OCI-LY1 (cell line): ENCODE data around the gene TMPRSS11D.

Source experiments
- H2AFZ ChIP-seq: fragments of 200-600 bp; sonication (generic), shearing (Covaris generic); 2 replicates; pipeline ENCODE4 v1.6.0; 2014; ENCODE audit warnings: antibody characterized with exemption, mild to moderate bottlenecking, low read length
- H3F3A ChIP-seq: fragments of 200-600 bp; sonication (generic), shearing (Covaris generic); 2 replicates; pipeline ENCODE4 v1.6.0; 2014; ENCODE audit warnings: mild to moderate bottlenecking, antibody characterized with exemption, low read length, moderate library complexity; ENCODE audit not compliant: insufficient read depth
- H3K27ac ChIP-seq: fragments of 200-600 bp; sonication (generic); 2 replicates; pipeline ENCODE4 v1.5.1; 2014; ENCODE audit warnings: low read length, mixed run types, mild to moderate bottlenecking, low read depth; ENCODE audit not compliant: poor library complexity, severe bottlenecking
- H3K27me3 ChIP-seq: fragments of 200-600 bp; sonication (generic); 2 replicates; pipeline ENCODE4 v1.6.0; 2014; ENCODE audit warnings: antibody characterized with exemption, mild to moderate bottlenecking, low read length, moderate library complexity; ENCODE audit not compliant: insufficient read depth
- H3K36me3 ChIP-seq: fragments of 200-600 bp; sonication (generic); 2 replicates; pipeline ENCODE4 v1.6.1; 2014; ENCODE audit warnings: mild to moderate bottlenecking, antibody characterized with exemption, low read length, moderate library complexity, mixed read lengths; ENCODE audit not compliant: insufficient read depth
- H3K4me1 ChIP-seq: fragments of 200-600 bp; sonication (generic); 2 replicates; pipeline ENCODE4 v1.5.1; 2014; ENCODE audit warnings: mild to moderate bottlenecking, low read length, moderate library complexity; ENCODE audit not compliant: insufficient read depth, severe bottlenecking
- H3K4me2 ChIP-seq: fragments of 200-600 bp; sonication (generic), shearing (Covaris generic); 2 replicates; pipeline ENCODE4 v1.6.1; 2014; ENCODE audit warnings: low read length
- H3K4me3 ChIP-seq: fragments of 200-600 bp; sonication (generic); 2 replicates; pipeline ENCODE4 v1.5.1; 2014; ENCODE audit warnings: low read length, low read depth, mild to moderate bottlenecking, mixed read lengths; ENCODE audit not compliant: poor library complexity, severe bottlenecking
- H3K79me2 ChIP-seq: fragments of 200-600 bp; shearing (Covaris generic); 2 replicates; pipeline ENCODE4 v1.6.1; 2016; ENCODE audit warnings: mixed run types, low read length, mixed read lengths; ENCODE audit not compliant: insufficient read depth
- H3K9ac ChIP-seq: fragments of 200-600 bp; sonication (generic), shearing (Covaris generic); 2 replicates; pipeline ENCODE4 v1.6.1; 2014; ENCODE audit warnings: mild to moderate bottlenecking, low read length, mixed read lengths
- H3K9me2 ChIP-seq: fragments of 200-600 bp; sonication (generic), shearing (Covaris generic); 2 replicates; pipeline ENCODE4 v1.6.1; 2014; ENCODE audit warnings: low read depth, mild to moderate bottlenecking, low read length, mixed read lengths
- H3K9me3 ChIP-seq: fragments of 200-600 bp; shearing (Covaris generic); 2 replicates; pipeline ENCODE4 v1.6.1; 2014; ENCODE audit warnings: low read length, mixed read lengths
- H4K20me1 ChIP-seq: fragments of 200-600 bp; sonication (generic), shearing (Covaris generic); 2 replicates; pipeline ENCODE4 v1.6.0; 2016; ENCODE audit warnings: mild to moderate bottlenecking, low read length; ENCODE audit not compliant: insufficient read depth
- EZH2 ChIP-seq: fragments of 200-600 bp; sonication (generic), shearing (Covaris generic); IDR thresholded peaks from 2 replicates; pipeline ENCODE4 v1.8.0; 2017; ENCODE audit warnings: borderline replicate concordance, mixed run types, mild to moderate bottlenecking, antibody characterized with exemption, low read length, moderate library complexity, mixed read lengths
- TF ChIP-seq, protein P1 (sequence below): fragments of 200-600 bp; sonication (generic), shearing (Covaris generic); IDR thresholded peaks from 2 replicates; pipeline ENCODE4 v1.5.1; 2017; ENCODE audit warnings: mild to moderate bottlenecking, antibody characterized with exemption, low read length, moderate library complexity, mixed read lengths

The TMPRSS11D gene

DNA sequence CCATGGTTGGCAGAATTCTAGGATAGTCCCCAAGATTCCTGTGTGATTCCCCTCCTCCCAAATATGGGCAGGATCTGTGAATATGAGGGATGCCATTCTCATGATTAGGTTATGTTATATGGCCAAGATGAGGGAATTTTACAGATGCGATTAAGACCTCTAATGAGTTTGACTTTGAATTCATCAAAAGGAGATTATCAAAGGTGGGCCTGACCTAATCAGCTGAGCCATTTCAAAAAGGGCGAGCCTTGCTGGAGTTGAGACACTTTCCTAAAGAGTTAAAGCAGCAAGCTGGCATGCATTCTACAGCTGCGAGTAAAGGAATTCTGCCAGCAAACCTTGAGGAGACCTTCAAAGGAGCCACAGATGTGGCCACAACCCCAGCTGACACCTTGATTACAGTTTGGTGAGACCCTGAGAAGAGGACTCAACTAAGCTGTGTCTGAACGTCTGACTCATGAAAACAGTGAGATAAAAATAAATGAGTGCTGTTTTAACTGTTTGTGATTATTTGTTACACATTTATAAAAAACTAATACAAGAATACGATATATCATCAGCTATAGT, 31.7 kb upstream of the TMPRSS11D start:
- Histone ChIP-seq H3F3A (no peaks in the 10 kb centered on the region), H2AFZ (no peak overlapping the region)
- TF ChIP-seq, protein P1, sequence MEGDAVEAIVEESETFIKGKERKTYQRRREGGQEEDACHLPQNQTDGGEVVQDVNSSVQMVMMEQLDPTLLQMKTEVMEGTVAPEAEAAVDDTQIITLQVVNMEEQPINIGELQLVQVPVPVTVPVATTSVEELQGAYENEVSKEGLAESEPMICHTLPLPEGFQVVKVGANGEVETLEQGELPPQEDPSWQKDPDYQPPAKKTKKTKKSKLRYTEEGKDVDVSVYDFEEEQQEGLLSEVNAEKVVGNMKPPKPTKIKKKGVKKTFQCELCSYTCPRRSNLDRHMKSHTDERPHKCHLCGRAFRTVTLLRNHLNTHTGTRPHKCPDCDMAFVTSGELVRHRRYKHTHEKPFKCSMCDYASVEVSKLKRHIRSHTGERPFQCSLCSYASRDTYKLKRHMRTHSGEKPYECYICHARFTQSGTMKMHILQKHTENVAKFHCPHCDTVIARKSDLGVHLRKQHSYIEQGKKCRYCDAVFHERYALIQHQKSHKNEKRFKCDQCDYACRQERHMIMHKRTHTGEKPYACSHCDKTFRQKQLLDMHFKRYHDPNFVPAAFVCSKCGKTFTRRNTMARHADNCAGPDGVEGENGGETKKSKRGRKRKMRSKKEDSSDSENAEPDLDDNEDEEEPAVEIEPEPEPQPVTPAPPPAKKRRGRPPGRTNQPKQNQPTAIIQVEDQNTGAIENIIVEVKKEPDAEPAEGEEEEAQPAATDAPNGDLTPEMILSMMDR, result no peak
- no peak for TF ChIP-seq EZH2

DNA sequence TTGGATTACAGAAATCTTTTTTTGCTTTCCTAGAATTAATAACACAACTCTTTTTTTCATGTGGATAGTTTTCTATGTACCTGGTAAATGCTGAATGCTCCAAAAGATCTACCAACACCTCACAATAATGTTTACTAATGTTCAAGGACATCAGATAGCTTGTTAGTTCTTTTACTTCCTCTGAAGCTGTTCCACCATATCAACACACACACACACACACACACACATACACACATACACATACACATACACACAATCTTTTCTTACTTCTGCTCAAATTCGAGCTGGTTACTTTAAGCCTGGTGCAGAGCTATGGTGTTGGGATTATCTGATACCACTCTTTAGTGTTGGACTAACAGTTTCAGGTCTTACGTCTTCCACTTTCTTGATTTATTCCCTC, 28.3 kb upstream of the TMPRSS11D start:
- Histone ChIP-seq H3K9me3 (no peaks in the 10 kb centered on the region), H3K9me2 (no peaks in the 10 kb centered on the region), H3K4me1 (no peaks in the 10 kb centered on the region), H3K4me3 (no peak overlapping the region), H3K79me2 (no peaks in the 10 kb centered on the region), H2AFZ (no peak overlapping the region), H3K4me2 (no peak overlapping the region), H3F3A (no peaks in the 10 kb centered on the region), H4K20me1 (no peaks in the 10 kb centered on the region), H3K9ac (no peak overlapping the region), H3K27me3 (no peaks in the 10 kb centered on the region), H3K27ac (no peak overlapping the region), H3K36me3 (no peaks in the 10 kb centered on the region)
- TF ChIP-seq, protein P1, result no peak
- TF ChIP-seq EZH2, result no peak

More for the DNA sequence above, 31.7 kb upstream of the TMPRSS11D start:
- no peak overlapping the region for H3K9ac ChIP-seq
- H3K9me3 ChIP-seq, result no peaks in the 10 kb centered on the region
- H3K4me1 ChIP-seq, result no peaks in the 10 kb centered on the region
- H3K27me3 ChIP-seq, result no peaks in the 10 kb centered on the region
- H3K27ac ChIP-seq, result no peak overlapping the region
- no peaks in the 10 kb centered on the region for H3K79me2 ChIP-seq
- no peaks in the 10 kb centered on the region for H4K20me1 ChIP-seq
- no peak overlapping the region for H3K4me2 ChIP-seq
- H3K4me3 ChIP-seq, result no peak overlapping the region
- no peaks in the 10 kb centered on the region for H3K36me3 ChIP-seq
- no peaks in the 10 kb centered on the region for H3K9me2 ChIP-seq

DNA sequence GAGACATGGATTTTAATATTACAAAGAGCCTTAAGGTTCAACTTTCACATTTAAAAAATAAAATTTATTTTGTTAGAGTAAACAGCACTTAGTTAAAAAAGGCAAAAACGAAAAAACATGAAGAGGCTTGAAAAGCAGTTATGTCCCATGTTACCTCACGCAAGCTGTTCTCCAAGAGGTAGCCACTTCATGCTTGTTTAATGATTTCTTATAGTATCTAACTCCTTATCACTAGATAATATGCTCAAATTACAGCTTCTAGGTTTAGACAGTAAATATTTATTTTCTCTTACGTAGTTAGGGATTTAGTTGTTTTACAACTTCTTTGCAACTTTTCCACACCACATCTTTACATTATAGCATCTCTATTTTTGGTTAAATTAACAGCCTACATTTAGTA, 27.8 kb upstream of the TMPRSS11D start:
- Histone ChIP-seq H3K27me3 (no peaks in the 10 kb centered on the region), H3K27ac (no peak overlapping the region), H3K4me1 (no peaks in the 10 kb centered on the region), H3K9me2 (no peaks in the 10 kb centered on the region), H3K36me3 (no peaks in the 10 kb centered on the region), H2AFZ (no peak overlapping the region), H4K20me1 (no peaks in the 10 kb centered on the region), H3K4me3 (no peak overlapping the region), H3F3A (no peaks in the 10 kb centered on the region), H3K9me3 (no peaks in the 10 kb centered on the region), H3K79me2 (no peaks in the 10 kb centered on the region), H3K9ac (no peak overlapping the region), H3K4me2 (no peak overlapping the region)
- TF ChIP-seq, protein P1, result no peak
- no peak for TF ChIP-seq EZH2
